Gastrocnemius medialis (tissue), 4 donors: Measurements from ENCODE around the gene PTPN3.

Experiments
- CTCF ChIP-seq, 5 experiments: fragments of 450-650 bp in 3 of 5; fragments of 200-600 bp in 2 of 5; sonication (generic) in 2 of 5; IDR thresholded peaks in 4 of 5; conservative IDR thresholded peaks in 1 of 5; 1 replicate in 4 of 5; 2 replicates in 1 of 5; pipeline ENCODE4 v1.5.1; 2016 to 2019; ENCODE audit warnings: antibody characterized with exemption in 5 of 5, mild to moderate bottlenecking in 3 of 5, moderate library complexity in 3 of 5
- POLR2A ChIP-seq, 2 donors: fragments of 450-650 bp; IDR thresholded peaks; one replicate each; pipeline ENCODE4 v1.6.1; 2017; ENCODE audit warnings: antibody characterized with exemption in 2 of 2, mild to moderate bottlenecking in 2 of 2, moderate library complexity in 2 of 2

- TF ChIP-seq CTCF (IDR thresholded peaks at IDR 0.05 in 4 of 5, conservative IDR thresholded peaks at IDR 0.05 in 1 of 5) (no peak), POLR2A (IDR thresholded peaks at IDR 0.05) (no peak)
These were observed 86.9 kb downstream of the PTPN3 start for GRCh38 chr9:109411069-109411761.
